ENCODE measurements around the gene PSME1. TPM values are rescaled to one million over a fixed set of nuclear protein-coding genes. Genes with fewer than 3 reads are reported as not detected.

Gene PSME1
- total RNA-seq (2021) (76.8 to 99.1 TPM (median 98.8 TPM) in 3 replicates), Bru-seq, nascent RNA (percentile 77 among the genes with signal in this experiment)
- long read RNA-seq, experiment 1, transcript PSME1-201 (11 exons, 1,006 nt), result major isoform, 106 of 207 reads
- long read RNA-seq, experiment 1, partial matches to known transcripts, result 90 of 207 reads
- long read RNA-seq, experiment 1, other reads (novel, unspliced or antisense), result 8 of 207 reads
- long read RNA-seq, experiment 2, transcript PSME1-201 (11 exons, 1,006 nt), result major isoform, 81 of 137 reads
- long read RNA-seq, experiment 2, partial matches to known transcripts, result 29 of 137 reads
- long read RNA-seq, experiment 2, other reads (novel, unspliced or antisense), result 25 of 137 reads
- long read RNA-seq, experiment 3, transcript PSME1-201 (11 exons, 1,006 nt), result major isoform, 178 of 193 reads
- long read RNA-seq, experiment 3, partial matches to known transcripts, result 1 of 193 reads
- long read RNA-seq, experiment 3, other reads (novel, unspliced or antisense), result 10 of 193 reads

- DNase-seq (ENCODE audit: low spot score) (peak; percentile 93), ATAC-seq (peak; percentile 92)
- Mint-ChIP-seq H3K36me3 (peaks cover 26% of the 10 kb centered on the region), H3K27me3 (ENCODE audit: low read depth) (no peaks in the 10 kb centered on the region; the same call in 1 of the 2 replicates), H3K27ac (peak within 1 kb of the TSS; percentile 88), H3K4me1 (peaks cover 33% of the 10 kb centered on the region), H3K9me3 (no peaks in the 10 kb centered on the region), H3K4me3 (peak within 1 kb of the TSS; percentile 86)
- POLR2A ChIA-PET, result interaction anchor here (0.5 to 1.8 kb wide), 14 partner anchors 9 to 163 kb away, joined by 3 to 15 read pairs (median 3); partner anchors contain the start of genes DCAF11, DHRS1, NOP9 and NRL
- TF ChIP-seq TP53 (CRISPR knock-in tag; IDR thresholded peaks at IDR 0.05), result peak; percentile 9; the same call in 1 of the 2 replicates
- TF ChIP-seq E2F5 (CRISPR knock-in tag; IDR thresholded peaks at IDR 0.05), result 0 out of 2 replicates have a peak, but pooled peaks have one; percentile 17
- 0 out of 2 replicates have a peak, but pooled peaks have one; percentile 6 for TF ChIP-seq PREB (CRISPR knock-in tag; IDR thresholded peaks at IDR 0.05; ENCODE audit: borderline replicate concordance)
- peak; percentile 83 for TF ChIP-seq SP1 (CRISPR knock-in tag; conservative IDR thresholded peaks at IDR 0.05)
- TF ChIP-seq MXD4 (CRISPR knock-in tag; IDR thresholded peaks at IDR 0.05; ENCODE audit: borderline replicate concordance), result no peak
- peak; percentile 65; the same call in 1 of the 2 replicates for TF ChIP-seq IRF1 (CRISPR knock-in tag; IDR thresholded peaks at IDR 0.05)
- 0 out of 2 replicates have a peak, but pooled peaks have one; percentile 32 for TF ChIP-seq HMGXB4 (CRISPR knock-in tag; IDR thresholded peaks at IDR 0.05)
- TF ChIP-seq ZNF138 (CRISPR knock-in tag; conservative IDR thresholded peaks at IDR 0.05), result no peak
- TF ChIP-seq FOXJ3 (CRISPR knock-in tag; IDR thresholded peaks at IDR 0.05; ENCODE audit: borderline replicate concordance), result no peak
- TF ChIP-seq NFYB (CRISPR knock-in tag; conservative IDR thresholded peaks at IDR 0.05; ENCODE audit: low read depth), result no peak
- TF ChIP-seq CTCF (IDR thresholded peaks at IDR 0.05), result no peak
- TF ChIP-seq RORB (CRISPR knock-in tag; IDR thresholded peaks at IDR 0.05), result no peak
- no peak for TF ChIP-seq NR1H2 (CRISPR knock-in tag; IDR thresholded peaks at IDR 0.05)
- peak; percentile 60 for TF ChIP-seq PRDM15 (CRISPR knock-in tag; IDR thresholded peaks at IDR 0.05)
- CTCF ChIA-PET, result interaction anchor here (0.8 to 4.3 kb wide), 15 partner anchors 9 to 296 kb away, joined by 3 to 31 read pairs (median 5); partner anchors contain the start of genes DCAF11, IRF9, NRL and PCK2
Measured at GRCh38 chr14:24135834-24136683, at the start of gene PSME1. Gene PSME1, plus strand, starts transcription at chr14:24136194. Its CDS starts 69 bp downstream, at chr14:24136263.

Measured in WTC11 (cell line).